Colonic mucosa (tissue), 4 donors: ENCODE results near the gene KIF17. TPM values are rescaled to one million over a fixed set of nuclear protein-coding genes. Genes with fewer than 3 reads are reported as not detected.

ENCODE experiments used
- DNase-seq: peaks from one replicate; pipeline ENCODE4 v3.0.0-alpha.2; 2020
- H3K27ac ChIP-seq: fragments of 200-600 bp; one replicate; pipeline ENCODE4 v1.8.0; 2021
- H3K27me3 ChIP-seq: fragments of 200-600 bp; one replicate; pipeline ENCODE4 v1.8.0; 2021
- H3K36me3 ChIP-seq: fragments of 200-600 bp; one replicate; pipeline ENCODE4 v1.8.0; 2021
- H3K4me1 ChIP-seq: fragments of 200-600 bp; one replicate; pipeline ENCODE4 v1.8.0; 2021; ENCODE audit warnings: mild to moderate bottlenecking
- H3K4me3 ChIP-seq: fragments of 200-600 bp; one replicate; pipeline ENCODE4 v1.8.0; 2021
- H3K9ac ChIP-seq, 2 donors: one replicate each; pipeline ENCODE4 v1.7.0; 2013; ENCODE audit warnings: control low read depth in 2 of 2, low read depth in 2 of 2, low read length in 2 of 2
- H3K9me3 ChIP-seq: fragments of 200-600 bp; one replicate; pipeline ENCODE4 v1.8.0; 2021
- intact Hi-C: fragments of 100-400 bp; cut with DNase I; formaldehyde crosslinking; loops from one replicate; pipeline ENCODE4 v1.14.1; 2022
- total RNA-seq, 2 donors: library from RNA; stranded (reverse); fragmentation: NEBNext Ultra II Directional in 1 of 2; extraction: Animal tissue kit (Norgen Biotek cat#: 25700) in 1 of 2; gene quantifications; one replicate each; pipeline ENCODE4 v1.2.1, GENCODE V29; 2021
- TF ChIP-seq, protein P1 (sequence below): fragments of 200-600 bp; IDR thresholded peaks from one replicate; pipeline ENCODE4 v1.8.0; 2022; ENCODE audit warnings: antibody characterized with exemption, mild to moderate bottlenecking
- donor health status: healthy.
- donor health status: DM: no; HTN: no; CAD: no.
- donor health status: DM: no; HTN: no; CAD: no.

The KIF17 gene
- total RNA-seq, 2 donors from 2014 or later = 0.27 to 1.4 TPM

- H3K9ac ChIP-seq = no peak overlapping the region
- H3K4me3 ChIP-seq = no peak overlapping the region
- DNase-seq = no peak
- no peaks in the 10 kb centered on the region for H3K4me1 ChIP-seq
- no peak overlapping the region for H3K27ac ChIP-seq
- H3K27me3 ChIP-seq = no peaks in the 10 kb centered on the region
- no peaks in the 10 kb centered on the region for H3K9me3 ChIP-seq
- H3K36me3 ChIP-seq = no peaks in the 10 kb centered on the region
- TF ChIP-seq, protein P1, sequence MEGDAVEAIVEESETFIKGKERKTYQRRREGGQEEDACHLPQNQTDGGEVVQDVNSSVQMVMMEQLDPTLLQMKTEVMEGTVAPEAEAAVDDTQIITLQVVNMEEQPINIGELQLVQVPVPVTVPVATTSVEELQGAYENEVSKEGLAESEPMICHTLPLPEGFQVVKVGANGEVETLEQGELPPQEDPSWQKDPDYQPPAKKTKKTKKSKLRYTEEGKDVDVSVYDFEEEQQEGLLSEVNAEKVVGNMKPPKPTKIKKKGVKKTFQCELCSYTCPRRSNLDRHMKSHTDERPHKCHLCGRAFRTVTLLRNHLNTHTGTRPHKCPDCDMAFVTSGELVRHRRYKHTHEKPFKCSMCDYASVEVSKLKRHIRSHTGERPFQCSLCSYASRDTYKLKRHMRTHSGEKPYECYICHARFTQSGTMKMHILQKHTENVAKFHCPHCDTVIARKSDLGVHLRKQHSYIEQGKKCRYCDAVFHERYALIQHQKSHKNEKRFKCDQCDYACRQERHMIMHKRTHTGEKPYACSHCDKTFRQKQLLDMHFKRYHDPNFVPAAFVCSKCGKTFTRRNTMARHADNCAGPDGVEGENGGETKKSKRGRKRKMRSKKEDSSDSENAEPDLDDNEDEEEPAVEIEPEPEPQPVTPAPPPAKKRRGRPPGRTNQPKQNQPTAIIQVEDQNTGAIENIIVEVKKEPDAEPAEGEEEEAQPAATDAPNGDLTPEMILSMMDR = no peak
- intact Hi-C loops = no loop called here
Observed at GRCh38 chr1:20701847-20702246, 16.0 kb downstream of the KIF17 start.

DNA sequence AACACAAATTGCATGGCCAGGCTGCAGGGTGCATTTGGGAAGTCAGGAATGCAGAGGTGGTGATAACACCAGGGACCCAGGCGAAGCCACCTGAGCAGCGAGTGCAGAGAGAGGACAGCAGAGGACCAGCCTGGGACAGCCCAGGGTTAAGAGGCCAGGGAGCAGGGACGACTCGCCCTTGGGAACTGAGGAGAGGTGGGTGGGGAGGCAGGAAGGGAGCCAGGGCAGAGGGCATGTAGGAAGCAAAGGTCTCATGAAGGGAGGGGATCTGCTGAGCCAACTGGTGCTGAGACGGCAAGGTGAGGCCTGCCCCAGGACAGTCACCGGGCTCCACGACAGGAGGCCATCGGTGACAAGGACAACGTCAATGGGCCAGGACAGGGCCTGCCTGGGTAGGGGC lies 16.4 kb downstream of the KIF17 start:
- Histone ChIP-seq H3K36me3 (no peaks in the 10 kb centered on the region), H3K27ac (no peak overlapping the region), H3K27me3 (no peaks in the 10 kb centered on the region), H3K4me3 (no peak overlapping the region), H3K4me1 (no peaks in the 10 kb centered on the region), H3K9ac (no peak overlapping the region), H3K9me3 (no peaks in the 10 kb centered on the region)
- TF ChIP-seq, protein P1 = no peak
- no peak for DNase-seq
- intact Hi-C loops = no loop called here

DNA sequence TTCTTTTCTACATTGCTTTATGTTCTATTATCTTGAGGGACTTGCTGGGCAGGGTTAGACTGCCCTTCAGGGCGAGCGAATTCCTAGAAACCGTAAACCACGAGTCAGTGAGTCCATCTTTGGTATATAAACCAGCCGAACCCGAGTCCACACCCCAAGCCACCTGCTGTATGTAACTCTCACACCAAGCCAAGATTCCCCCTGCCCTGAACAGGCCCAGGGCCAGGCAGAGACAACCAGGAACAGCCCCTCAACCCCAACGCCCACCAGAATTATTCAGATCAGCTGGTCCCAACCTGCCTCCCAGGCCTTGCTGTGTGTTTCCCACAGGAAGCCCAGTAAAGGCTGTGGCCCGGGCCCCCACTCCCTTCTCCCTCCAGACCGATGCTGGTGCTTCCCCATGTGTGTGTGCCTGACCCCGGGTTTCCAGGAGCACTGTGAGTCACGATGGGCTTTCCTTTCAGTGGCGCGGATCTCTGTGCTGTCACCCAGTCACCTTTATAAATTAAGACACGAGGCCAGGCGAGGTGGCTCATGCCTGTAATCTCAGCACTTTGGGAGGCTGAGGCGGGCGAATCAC lies 17.1 kb downstream of the KIF17 start:
- TF ChIP-seq, protein P1 = no peak
- no peak for DNase-seq
- Histone ChIP-seq H3K27me3 (no peaks in the 10 kb centered on the region), H3K4me3 (no peak overlapping the region), H3K9ac (no peak overlapping the region), H3K27ac (no peak overlapping the region), H3K36me3 (no peaks in the 10 kb centered on the region), H3K4me1 (peaks cover 3% of the 10 kb centered on the region), H3K9me3 (no peaks in the 10 kb centered on the region)
- intact Hi-C loops = no loop called here

GRCh38 chr1:20699558-20699957 lies 18.2 kb downstream of the KIF17 start:
- TF ChIP-seq, protein P1 = no peak
- Histone ChIP-seq H3K9me3 (no peaks in the 10 kb centered on the region), H3K9ac (no peak overlapping the region), H3K4me3 (no peak overlapping the region), H3K36me3 (no peaks in the 10 kb centered on the region), H3K27ac (no peak overlapping the region), H3K27me3 (no peaks in the 10 kb centered on the region), H3K4me1 (peaks cover 3% of the 10 kb centered on the region)
- DNase-seq = no peak
- intact Hi-C loops = loop anchor here (5.0 kb wide), 1 partner anchor 498 kb away; no protein-coding TSS in a partner anchor

DNA sequence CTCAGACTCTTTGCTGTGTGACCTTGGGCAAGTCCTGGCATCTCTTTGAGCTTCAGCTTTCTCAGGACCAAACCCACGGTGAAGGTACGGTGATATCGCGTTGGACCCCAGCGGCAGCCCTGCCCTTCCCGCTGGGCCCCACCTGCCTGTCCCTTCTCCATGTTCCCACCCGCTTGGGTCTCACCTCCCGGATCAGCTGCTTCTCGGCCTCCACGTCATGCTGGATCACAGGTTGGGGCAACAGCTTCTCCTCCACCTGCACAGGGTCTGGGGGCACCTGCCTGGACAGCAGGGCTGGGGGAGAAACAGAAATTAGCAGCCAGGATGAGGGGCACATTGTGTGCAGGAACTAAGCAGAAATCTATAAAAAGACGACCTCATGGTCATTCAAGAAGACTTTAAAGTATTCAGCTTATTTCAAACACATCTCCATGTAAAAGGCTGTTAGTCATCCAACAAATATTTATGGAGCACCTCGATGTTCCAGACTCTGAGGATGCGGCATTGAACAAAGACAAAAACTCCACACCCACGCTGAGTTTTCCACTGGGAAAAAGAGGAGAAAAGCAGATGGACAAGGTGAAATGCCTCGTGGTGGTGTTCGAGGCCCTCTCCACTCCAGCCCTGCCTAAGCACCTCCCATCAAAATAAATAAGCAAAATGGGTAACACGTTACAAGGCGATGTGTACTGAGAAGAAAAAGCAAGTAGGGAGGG lies 19.5 kb downstream of the KIF17 start:
- TF ChIP-seq, protein P1 = no peak
- intact Hi-C loops = loop anchor here (5.0 kb wide), 1 partner anchor 499 kb away; no protein-coding TSS in a partner anchor
- Histone ChIP-seq H3K36me3 (no peaks in the 10 kb centered on the region), H3K4me1 (peaks cover 3% of the 10 kb centered on the region), H3K27ac (no peak overlapping the region), H3K9ac (no peak overlapping the region), H3K9me3 (no peaks in the 10 kb centered on the region), H3K27me3 (no peaks in the 10 kb centered on the region), H3K4me3 (no peak overlapping the region)
- no peak for DNase-seq
